ENCODE measurements around the gene TM2D3.

The TM2D3 gene

DNA sequence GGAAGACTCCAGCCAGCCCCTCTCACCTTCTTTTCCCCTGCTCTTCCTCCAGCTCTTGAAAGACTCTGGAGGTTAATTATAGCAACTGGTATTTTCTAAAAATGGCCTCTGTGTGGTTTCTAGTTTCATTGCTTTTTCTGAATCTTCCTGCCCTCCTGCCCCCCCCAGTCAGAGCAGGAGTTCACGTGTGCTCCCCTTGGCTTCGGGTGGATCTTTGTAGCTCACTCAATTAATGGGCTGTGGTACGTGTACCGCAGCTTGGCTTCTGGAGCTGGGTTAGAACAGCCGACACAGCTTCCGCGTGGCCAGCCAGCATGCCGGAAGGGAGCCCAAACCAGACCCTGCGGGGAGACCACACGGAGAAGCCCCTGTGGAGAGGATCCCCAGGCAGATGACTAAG is 31.5 kb downstream of the TM2D3 start:
- DNase-seq = no peak

DNA sequence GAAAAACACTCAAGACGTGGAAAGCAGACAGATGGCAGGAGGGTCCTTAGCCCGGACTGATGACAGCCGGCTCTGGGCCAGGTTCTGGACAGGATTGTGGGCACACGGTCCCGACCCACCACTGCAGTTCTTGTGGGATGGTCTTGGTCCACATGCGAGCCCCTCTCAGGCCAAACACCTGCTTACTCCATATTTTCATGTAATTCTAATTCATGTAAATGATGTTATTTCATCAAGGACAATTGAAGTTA is 32.6 kb downstream of the TM2D3 start:
- DNase-seq = no peak

DNA sequence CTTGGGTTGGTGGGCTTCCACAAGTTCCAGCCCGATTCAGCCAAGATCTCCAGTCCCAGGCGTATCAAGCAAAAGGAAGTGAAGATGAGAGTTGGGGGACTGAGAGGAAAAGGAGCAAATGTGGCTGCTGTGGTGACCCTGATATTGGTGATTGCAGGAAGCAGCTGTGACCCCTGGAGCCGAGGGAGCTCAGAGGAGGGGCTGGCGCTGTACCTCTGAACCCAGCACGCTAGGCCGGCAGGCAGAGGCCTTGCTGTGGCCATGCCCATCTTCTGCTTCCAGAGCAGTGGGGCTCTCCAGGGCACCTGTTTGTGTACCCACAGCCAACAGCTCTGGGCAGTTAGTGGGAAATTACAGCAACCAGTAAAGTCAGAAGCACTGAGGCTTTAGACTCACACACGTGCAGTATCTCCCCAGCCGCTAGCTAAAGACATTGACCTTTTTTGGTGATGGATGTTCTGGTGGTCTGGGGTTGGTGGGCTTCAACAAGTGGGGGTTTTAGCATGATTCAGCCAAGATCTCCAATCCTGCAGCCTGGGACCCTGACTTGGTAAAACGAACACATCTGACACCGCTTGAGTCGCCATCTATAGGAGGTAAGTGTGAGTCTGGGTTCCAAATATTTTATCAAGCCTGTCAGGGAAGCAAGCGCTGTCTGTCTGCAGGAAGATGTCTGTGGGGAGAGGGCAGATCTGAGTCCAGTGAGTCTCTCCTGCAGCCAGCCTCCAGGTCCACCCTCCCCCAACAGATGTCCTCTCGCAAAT is 33.1 kb downstream of the TM2D3 start:
- no peak for DNase-seq

DNA sequence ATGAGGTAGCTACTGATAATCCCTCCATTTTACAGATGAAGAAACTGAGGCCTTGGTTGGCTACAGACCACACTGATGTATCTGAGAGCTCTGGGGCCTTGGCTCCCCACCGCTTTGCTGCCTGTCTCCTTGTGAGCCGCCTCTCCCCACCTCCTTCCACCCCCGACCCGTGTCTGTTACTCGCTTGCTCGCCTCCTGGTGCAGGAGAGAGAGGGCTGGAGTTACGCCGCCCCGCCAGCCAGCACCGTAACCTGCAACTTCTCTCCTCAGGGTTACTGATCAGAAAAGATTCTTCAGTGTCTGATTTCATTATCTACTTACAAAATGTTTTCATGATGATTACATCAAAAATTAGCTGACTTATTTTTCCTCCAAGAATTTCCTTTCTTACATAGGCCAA is 34.1 kb downstream of the TM2D3 start:
- DNase-seq = no peak

DNA sequence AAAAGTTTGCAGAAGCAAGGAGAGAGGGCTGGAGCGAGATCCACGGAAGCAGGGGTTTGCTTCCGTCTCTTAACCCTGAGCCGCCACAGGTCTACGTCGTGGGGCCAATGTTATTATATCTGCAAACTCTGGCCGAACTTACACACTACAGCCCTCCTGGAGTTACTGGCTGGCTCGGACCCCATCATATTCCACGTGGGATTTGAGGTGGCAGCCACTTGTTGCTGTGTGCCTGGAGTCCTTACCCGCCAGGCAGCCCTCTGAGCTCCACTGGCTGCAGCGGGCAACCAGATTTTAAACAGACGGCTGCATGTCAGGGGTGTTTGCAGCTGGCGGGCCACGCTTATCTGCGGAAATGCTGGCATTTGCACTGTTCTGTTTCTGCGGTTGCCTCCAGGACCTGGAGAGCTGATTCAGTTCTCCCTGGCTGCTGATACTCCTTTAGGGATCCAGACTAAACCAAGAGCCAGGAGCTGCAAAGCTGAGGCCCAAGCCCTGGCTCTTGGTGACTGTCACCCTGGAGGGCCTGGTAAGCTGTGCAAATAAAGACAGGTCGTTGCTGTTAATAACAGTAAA is 34.7 kb downstream of the TM2D3 start:
- DNase-seq = no peak

DNA sequence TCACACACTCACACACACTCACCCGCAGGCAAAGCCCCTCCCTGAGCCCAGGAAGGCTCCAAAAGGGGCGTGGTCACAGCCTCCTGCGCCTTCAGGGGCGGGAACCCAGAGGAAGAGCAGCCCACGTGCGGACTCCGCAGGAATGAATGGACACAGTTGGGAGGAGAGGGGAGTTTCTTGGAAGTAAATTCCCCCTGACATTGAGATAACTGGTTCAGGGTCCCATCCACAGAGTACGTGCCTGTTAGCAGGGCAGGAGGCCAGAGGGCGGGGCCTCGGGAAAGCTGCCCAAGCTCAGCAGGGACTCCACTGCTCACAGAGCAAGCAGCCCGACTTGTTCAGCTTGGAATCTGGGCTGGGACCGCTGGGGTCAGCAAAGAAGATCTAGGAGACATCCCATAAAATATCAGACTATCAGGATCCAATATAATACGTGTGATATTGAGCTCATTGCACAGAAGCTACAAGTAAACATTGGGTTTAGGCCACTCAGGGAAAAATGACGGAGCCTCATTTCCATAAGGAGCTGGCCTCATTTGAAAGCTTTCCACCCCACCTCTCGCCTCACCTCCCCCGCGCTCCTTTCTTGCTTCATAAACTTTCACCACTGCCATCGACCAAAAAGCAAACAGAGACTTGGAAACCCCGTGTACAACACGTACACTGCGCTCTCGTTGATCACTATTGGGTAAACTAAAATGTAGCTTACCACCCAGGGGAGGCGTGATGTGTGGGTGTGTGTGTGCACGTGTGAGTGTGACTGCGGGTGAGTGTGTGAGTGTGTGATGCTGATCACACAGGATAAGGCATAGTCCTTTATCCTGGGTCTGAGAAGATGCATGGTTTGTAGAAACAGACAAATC is 36.0 kb downstream of the TM2D3 start:
- DNase-seq = no peak

DNA sequence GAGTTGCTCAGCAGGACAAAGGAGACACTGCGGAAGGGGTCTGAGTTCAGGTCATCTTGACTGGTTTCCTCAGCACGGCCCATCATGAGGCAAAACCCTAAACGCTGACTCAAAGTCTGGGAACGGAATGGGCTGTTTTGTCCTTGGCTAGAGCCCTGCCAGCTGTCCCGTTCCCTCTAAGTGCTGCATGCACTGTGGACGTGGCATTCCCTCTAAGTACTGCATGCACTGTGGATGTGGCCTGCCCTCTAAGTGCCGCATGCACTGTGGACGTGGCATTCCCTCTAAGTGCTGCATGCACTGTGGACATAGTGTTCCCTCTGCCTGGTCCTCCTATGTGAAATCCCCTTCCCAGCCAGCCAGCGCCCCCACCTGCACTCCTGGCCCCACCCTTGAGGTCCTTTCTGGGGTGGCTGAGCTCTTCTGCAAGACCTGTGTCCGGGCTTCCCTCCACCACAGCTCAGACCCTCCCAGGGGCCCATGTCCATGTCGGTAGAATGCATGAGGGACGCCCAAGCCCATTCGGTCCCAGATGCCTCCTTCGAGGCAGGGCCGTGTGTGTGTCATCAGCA is 36.7 kb downstream of the TM2D3 start:
- no peak for DNase-seq

DNA sequence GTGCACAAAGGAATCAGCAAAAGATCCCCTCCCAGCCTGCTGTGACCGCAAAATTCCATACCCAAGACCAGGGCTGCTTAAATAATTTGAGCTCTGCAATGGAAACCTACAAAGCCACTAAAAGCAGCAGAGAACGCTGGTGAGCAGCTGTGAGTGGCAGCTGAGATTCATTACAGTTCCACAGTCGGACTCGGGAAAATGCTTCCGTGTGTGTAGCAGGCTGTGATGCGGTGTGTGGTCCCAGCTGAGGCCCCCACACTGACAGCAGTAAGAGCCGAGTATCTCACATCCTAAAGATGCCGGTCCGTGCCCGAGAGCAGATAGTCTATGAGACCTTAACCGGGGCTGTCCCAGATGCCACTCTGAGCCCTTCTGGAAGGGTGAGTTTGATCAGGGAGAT is 37.4 kb downstream of the TM2D3 start:
- no peak for DNase-seq

DNA sequence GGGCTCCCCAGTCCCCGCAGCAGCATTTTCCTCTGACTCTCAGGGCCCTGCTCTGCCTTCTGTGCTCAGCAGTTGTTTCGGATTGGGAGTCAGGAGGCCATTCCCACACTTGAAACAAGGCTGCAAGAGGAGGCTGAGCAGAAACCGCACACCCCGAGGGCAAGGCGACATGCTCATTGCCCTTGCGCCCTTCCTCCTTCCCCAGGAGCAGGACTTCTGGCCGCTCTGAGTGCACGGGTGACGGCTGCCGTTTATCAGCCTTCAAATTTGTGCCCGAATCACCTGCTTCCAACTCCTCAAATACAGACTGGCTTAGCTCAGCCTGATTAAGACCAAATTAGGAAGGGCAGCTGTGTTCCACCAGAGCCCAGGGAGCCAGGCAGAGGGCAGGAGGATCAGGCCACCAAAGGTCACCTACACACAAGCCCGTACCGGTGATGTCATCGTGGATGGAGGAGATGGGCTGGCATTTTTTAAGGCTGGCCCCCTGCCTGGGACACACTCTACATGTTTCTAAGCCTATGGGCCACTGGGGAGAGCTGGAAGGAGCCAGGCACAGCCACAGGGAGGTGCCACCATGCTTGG is 38.1 kb downstream of the TM2D3 start:
- DNase-seq = no peak

DNA sequence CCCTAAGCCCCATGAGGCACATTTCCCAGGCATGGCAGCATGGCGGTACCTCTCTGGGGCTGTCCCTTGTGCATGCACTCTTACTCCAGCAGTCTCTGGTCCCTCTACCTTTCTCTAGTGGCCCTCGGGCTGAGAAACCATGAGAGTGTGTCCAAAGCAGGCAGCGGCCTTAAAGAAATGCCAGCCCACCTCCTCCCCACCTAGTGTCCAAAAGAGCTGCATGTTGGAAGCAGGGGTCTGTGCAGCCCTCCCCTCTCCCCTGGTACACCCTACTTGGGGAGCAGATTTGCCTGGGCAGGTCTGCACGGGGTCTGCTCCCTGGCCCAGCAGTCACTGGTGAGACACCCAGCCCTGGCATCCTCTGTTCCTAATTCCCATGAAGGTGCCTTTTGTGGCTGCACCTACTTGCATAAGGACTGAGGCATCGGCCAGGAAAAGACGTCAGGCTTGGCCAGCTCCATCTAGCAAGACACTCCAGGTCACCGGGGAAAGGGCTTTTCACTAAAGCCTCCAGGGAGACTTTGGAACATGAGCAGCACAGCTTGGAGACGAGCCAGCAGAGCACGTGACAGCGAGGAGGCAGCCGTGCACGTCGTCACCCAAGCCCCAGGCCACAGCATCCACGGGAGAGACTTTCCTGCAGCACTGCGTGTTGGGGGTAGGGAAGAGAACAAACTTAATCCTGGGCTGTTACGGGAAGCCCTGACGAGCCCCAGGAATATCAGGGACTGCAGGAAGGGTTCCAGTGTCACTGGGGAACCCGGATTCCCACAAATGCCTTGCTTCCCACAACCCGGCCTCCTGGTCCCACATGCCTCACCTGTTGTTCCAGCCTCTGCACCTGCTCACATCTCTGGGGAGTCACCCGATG is 38.8 kb downstream of the TM2D3 start:
- no peak for DNase-seq

DNA sequence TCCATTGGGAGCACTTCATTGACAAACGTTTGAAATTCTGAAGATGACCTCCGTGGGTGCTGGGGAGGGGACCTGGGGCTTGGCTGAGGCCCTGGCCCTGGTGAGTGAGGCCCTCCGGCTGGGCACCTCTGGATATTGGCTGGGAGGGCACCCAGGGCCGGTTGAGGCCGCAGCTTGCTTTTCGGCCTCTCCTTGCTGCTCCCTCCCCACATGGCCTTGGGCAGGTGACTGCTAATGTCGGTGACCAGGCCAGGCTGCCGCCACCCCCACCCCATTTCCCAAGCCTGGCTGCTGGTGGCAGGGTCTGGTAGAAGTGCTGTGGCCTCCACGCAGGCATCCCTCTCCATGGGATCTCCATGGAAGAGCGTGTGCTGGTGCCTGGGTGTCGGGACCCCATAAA is 39.5 kb downstream of the TM2D3 start:
- no peak for DNase-seq

DNA sequence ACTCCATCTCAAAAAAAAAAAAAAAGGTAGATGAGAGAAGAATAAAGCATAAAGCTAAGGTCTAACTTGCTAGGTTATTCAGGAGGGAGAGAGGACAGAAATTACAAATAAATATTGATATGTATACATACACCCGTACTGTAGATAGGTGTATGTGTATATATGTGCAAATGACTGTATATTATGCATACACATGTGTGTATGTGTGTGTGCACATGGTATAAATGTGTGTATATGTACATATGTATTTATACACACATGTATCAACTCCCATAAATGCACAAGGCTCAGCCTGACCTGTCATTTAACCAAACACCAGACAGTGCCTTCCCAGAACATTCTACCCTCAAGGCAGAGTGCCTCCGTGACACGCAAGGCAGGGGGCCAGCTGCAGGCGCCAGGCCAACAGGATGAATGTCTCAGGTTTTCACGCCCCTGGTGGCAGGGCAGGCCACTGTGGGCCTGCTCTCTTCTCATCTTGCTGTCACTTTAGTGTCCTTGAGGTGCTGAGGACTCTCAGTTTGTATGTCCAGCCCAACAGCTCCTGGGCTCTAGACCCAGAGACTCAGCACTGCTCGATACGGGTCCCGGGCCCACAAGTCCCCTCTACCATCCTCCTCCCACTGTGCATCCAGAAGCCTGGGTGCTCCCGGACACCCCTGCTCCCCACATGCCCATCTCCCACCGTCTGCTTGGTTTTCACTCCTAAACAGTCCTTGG is 40.4 kb downstream of the TM2D3 start:
- no peak for DNase-seq

DNA sequence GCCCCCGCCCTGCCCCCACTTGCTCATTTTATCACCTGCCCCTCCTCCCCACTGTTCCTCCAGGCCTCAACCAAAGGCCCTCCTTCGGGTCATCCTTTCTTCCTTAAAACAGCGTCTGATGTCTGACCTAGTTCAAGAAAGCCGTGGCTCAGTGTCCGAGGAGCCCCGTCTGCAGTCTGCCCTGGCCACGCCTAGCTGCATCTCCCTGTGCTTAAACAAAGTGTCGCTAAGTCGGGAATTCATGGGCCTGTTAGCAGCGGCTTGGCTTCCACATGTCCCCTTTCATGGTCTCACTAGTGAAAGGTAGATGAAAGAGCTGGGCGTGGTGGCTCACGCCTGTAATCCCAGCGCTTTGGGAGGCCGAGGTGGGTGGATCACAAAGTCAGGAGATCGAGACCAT is 41.2 kb downstream of the TM2D3 start:
- no peak for DNase-seq

DNA sequence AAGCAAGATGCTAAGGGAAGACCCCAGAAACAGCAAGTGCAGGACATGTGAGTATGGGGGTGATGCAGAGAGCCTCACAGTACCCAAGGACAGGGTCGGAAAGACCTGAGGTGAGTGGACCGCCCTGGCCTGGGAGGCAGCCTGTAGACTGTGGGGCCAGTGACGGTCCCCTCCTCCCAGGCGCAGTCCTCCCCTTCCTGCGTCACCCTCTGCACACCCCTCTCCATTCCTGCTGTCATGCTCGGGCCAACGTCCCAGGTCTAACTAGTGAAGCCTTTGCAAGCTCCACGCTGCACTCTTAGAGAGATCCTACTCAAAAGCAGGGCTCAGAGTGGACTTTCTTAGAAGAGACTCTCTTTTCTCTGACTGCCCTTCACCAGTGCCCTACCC is 41.6 kb downstream of the TM2D3 start:
- DNase-seq = no peak

DNA sequence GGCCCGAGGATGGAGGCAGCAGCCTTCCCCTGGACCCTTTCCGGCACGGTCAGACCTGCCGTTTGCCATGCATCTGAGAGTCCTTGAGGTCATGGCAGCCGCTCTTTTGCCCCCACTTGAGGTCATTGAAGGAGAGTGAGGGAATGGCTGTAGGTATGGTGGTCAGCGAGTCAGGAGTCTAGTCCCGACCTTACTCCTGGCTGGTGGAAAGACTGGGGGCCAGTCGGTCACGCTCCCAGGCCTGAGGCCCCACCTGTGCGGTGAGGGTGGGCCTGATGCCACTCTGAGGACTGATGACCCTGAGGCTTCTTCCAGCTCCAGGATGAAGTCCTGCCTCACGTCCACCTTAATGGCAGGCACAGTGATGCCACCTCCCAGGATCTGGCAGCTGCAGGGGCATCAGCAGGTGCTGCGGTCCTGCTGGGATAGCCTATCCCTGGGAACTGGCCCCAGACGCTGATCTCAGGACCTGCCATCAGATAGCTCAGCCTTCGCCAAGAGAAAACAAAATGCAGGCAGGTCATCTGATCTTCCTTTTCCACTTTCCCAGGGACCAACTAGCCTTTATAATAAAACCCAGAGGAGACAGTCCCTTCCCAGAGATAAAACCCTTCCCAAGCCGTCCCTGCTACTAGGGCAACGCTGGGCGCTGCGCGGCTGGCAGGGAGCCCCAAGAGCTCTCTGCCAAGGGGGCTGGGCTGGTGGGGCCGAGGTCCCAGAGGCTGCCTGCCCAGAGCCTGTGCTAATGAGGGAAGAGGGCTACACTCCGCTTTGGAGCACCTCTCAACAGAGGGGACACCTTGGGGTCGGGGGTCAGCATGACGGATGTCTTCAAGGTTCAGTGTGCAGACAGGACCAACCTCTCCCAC is 42.2 kb downstream of the TM2D3 start:
- DNase-seq = no peak

DNA sequence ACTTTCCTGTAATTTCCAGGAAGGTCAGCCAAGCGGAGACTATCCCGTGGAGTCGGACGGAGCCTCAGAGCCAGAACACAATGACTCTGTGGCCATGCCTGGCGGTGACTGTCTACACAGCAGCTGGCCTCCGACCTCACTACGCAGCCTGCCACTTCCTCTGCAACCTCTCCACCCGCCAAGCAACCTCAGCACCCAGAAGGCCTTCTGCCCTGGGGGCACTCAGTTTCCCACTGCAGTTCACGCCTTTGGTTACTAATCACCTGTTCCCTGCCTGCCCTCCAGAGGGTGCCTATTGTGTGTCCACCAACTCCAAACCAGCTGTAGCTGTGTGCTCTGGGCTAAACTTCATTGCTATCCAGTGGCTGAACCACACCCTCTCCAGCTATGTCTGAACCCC is 44.0 kb downstream of the TM2D3 start:
- no peak for DNase-seq

DNA sequence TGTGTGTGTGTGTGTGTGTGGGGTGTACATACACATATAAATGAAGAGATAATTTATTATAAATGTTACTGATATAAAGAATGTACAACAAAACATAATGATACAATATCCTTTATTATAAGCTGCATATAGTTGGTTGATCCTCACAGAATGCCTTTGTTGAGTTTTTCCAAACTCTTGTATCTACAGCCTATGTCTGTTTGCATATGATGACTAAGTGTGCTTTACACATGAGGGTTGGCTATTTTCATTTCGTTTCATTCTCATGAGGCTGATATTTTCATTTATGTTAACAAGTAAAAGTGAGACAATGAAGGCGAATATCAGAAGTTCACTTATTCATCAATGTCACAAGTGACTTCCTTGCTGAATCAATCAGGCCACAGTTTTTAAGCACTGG is 45.1 kb downstream of the TM2D3 start:
- no peak for DNase-seq

DNA sequence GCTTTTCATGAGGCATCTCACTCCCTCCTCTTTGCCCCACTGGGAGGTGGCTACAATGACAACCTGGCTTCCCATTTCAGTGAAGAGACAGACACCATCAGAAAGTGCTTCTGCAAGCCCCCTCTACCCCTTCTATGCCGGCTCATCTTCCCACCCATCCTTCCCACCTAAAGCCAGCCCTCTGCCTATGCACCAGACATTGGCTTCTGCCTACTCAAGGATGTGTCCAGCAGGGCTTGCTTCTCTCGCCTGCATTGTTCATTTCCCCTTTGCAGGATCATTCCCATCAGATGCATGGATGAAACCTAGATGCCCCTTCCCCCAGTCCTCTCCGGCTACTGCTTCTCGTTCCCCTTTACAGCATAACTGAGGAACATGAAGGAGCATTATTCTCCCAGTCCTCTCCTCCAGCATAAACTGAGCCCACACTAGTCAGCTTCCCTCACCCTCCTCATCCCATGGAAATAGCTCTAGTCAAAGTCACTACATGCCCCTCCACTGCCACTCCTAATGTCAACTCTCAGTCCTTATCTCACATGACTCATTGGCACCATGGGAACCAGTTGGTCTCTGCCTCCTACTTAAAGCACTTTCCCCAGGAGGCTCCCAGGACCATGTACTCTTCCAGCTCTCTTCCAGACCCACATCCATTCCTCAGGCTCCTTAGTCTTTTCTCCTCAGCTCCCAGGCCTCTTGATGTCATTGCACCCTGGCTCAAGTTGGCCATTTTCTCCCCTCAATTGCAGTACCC is 47.9 kb downstream of the TM2D3 start:
- no peak for DNase-seq

DNA sequence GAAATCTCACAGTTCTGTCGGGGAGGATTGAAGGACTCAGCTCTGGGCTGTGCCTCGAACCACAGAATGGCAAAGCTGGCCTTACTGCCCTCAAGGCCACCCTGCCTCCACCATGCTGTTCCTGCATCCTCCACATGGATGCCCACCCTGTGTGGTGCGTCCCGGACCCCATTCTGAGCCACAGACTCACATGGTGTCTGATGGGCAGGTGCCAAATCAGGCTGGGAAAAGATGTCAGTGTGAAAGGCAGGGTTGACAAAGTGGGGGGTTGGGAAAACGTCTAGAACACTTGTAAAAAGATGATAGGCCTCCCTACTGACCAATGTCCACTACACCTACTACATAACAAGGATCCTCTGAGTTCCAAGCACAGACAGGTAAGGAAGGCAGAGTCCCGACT is 49.4 kb downstream of the TM2D3 start:
- DNase-seq = no peak

DNA sequence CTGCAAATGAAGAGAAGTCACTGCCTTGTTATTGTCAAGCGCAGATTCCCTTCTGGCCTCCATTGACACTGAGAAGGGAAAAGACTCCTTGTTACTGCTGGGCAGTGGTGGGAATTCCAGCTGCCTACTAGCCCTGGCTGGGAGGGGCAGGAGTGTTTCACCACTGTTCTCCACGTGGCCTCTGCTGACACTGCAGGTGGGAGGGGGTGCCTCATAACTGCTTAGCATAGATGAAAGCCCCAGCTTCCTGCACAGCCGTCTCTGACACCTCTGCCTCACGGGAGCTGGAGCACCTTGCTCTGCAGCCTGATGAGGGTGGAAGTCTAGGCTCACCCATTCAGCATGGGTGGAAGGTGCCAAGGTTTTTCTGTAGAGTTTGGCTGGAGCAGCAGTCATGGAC is 52.1 kb downstream of the TM2D3 start:
- DNase-seq = no peak
